K562 (cell line): Measurements from ENCODE around the gene AP1AR. TPM values are rescaled to one million over a fixed set of nuclear protein-coding genes. Genes with fewer than 3 reads are reported as not detected.

ENCODE experiments used
- CTCF ChIP-seq, 3 experiments: IDR thresholded peaks in 2 of 3; conservative IDR thresholded peaks in 1 of 3; 2 replicates each; pipeline ENCODE4 v1.5.1; 2011 to 2012; ENCODE audit warnings: low read length in 3 of 3, mild to moderate bottlenecking in 3 of 3, control low read depth in 2 of 3, improper control_type of control experiment in 1 of 3, inconsistent platforms in 1 of 3, low read depth in 1 of 3, mixed read lengths in 1 of 3, moderate library complexity in 1 of 3; ENCODE audit not compliant: insufficient read depth in 2 of 3
- DEAF1 ChIP-seq: fragments of 450-650 bp; formaldehyde crosslinking; IDR thresholded peaks from 2 replicates; pipeline ENCODE4 v1.4.0; 2020; ENCODE audit warnings: mild to moderate bottlenecking, moderate library complexity
- HMBOX1 ChIP-seq: sonication (generic); IDR thresholded peaks from 2 replicates; pipeline ENCODE4 v1.6.1; 2016
- KAT8 ChIP-seq: fragments of 450-650 bp; IDR thresholded peaks from 2 replicates; pipeline ENCODE4 v1.6.1; 2016; ENCODE audit warnings: low read depth, mild to moderate bottlenecking
- REST ChIP-seq, 2 experiments: fragments of 450-650 bp; formaldehyde crosslinking in 1 of 2; IDR thresholded peaks; 2 replicates each; pipeline versions ENCODE4 v1.4.0 to v1.6.1; 2014 to 2020; ENCODE audit warnings: mild to moderate bottlenecking in 2 of 2, borderline replicate concordance in 1 of 2, low read depth in 1 of 2
- ZBTB1 ChIP-seq: sonication (generic); formaldehyde crosslinking; IDR thresholded peaks from 2 replicates; pipeline ENCODE4 v1.8.1; 2023; ENCODE audit warnings: missing genetic modification reagents, low read depth, mild to moderate bottlenecking, borderline replicate concordance
- polyA plus RNA-seq, 8 experiments: library from polyadenylated mRNA; depleted of rRNA in 4 of 8; stranded (reverse) in 5 of 8; unstranded in 3 of 8; fragments of >200 nt; fragmentation: Nextera tagmentation in 2 of 8; fragmentation: Illumina TruSeq in 1 of 8; extraction: Ambion mirVana in 2 of 8; extraction: Trizol in 1 of 8; gene quantifications; 2 replicates each; pipeline versions ENCODE4 v1.2.1 to v1.2.3, GENCODE V29; 2011 to 2014; ENCODE audit warnings: inconsistent platforms in 1 of 8, missing spikeins in 1 of 8
- total RNA-seq, 7 experiments: library from RNA; depleted of rRNA in 6 of 7; stranded (reverse); fragments of >200 nt in 6 of 7; fragmentation: Illumina TruSeq in 2 of 7; extraction: Trizol in 2 of 7; gene quantifications; 2 replicates each; pipeline versions ENCODE4 v1.2.1 to v1.2.3, GENCODE V29; 2011 to 2021; ENCODE audit warnings: low replicate concordance in 1 of 7

Gene AP1AR
- total and polyA plus RNA-seq, 9 of the 15 experiments (the other 6 are each of a cell fraction or from before 2014, with no cell fraction given): 2.6 to 20.7 (median 12.2) TPM

- TF ChIP-seq REST (IDR thresholded peaks at IDR 0.05; ENCODE audit: borderline replicate concordance): peak; percentile 47; the same call in 1 of the 2 replicates
- TF ChIP-seq REST (CRISPR knock-in tag; IDR thresholded peaks at IDR 0.05; ENCODE audit: low read depth): no peak
- TF ChIP-seq HMBOX1: no peak
- no peak for TF ChIP-seq KAT8
- peak; percentile 23 to 67 (median 45); a peak in 3 of 6 replicates for TF ChIP-seq CTCF (IDR thresholded peaks at IDR 0.05 in 2 of 3, conservative IDR thresholded peaks at IDR 0.05 in 1 of 3; ENCODE audit: insufficient read depth in 2 of 3, low read depth in 1 of 3, low read length in 3 of 3)
- TF ChIP-seq ZBTB1 (CRISPR knock-in tag): no peak
- peak; percentile 28; the same call in 1 of the 2 replicates for TF ChIP-seq DEAF1
Observed at GRCh38 chr4:112214390-112215264, 17.0 kb upstream of the AP1AR start (continued).
